CD14-positive monocyte (primary cell): ENCODE results near the gene KRTAP3-3. TPM values are rescaled to one million over a fixed set of nuclear protein-coding genes. Genes with fewer than 3 reads are reported as not detected.

Experiments
- DNase-seq, 3 donors: peaks; one replicate each; pipeline ENCODE4 v3.0.0-alpha.2; 2011 to 2022
- H2AFZ ChIP-seq: 2 replicates; pipeline ENCODE4 v1.6.0; 2012; ENCODE audit warnings: mild to moderate bottlenecking, low read depth, low read length, inconsistent platforms; ENCODE audit not compliant: insufficient read depth, poor library complexity, severe bottlenecking
- H3K27ac ChIP-seq, 2 donors: 1 replicate in 1 of 2; 2 replicates in 1 of 2; pipeline ENCODE4 v1.5.1; 2012 to 2013; ENCODE audit warnings: low read length in 2 of 2, control low read depth in 1 of 2, inconsistent platforms in 1 of 2, low read depth in 1 of 2, mild to moderate bottlenecking in 1 of 2
- H3K27me3 ChIP-seq, 2 donors: one replicate each; pipeline versions ENCODE4 v1.6.0 to v1.6.1; 2011 to 2013; ENCODE audit warnings: low read length in 2 of 2; ENCODE audit not compliant: control insufficient read depth in 2 of 2, insufficient read depth in 2 of 2
- H3K36me3 ChIP-seq, 2 donors: replicated peaks in 1 of 2; 1 replicate in 1 of 2; 2 replicates in 1 of 2; pipeline versions ENCODE4 v1.5.1 to v1.6.1; 2012 to 2013; ENCODE audit warnings: low read length in 2 of 2, control low read depth in 1 of 2, inconsistent platforms in 1 of 2, mild to moderate bottlenecking in 1 of 2; ENCODE audit not compliant: insufficient read depth in 2 of 2, control insufficient read depth in 1 of 2
- H3K4me1 ChIP-seq, 2 donors: 1 replicate in 1 of 2; 2 replicates in 1 of 2; pipeline versions ENCODE4 v1.5.1 to v1.6.1; 2012 to 2013; ENCODE audit warnings: low read length in 2 of 2, control low read depth in 1 of 2, inconsistent platforms in 1 of 2, mild to moderate bottlenecking in 1 of 2, moderate library complexity in 1 of 2; ENCODE audit not compliant: insufficient read depth in 2 of 2, control insufficient read depth in 1 of 2
- H3K4me2 ChIP-seq: replicated peaks from 2 replicates; pipeline ENCODE3; 2012; ENCODE audit warnings: low read length, moderate library complexity, mild to moderate bottlenecking; ENCODE audit not compliant: poor library complexity, severe bottlenecking; ENCODE audit errors: extremely low read depth
- H3K4me3 ChIP-seq, 3 experiments: fragments of 200-600 bp in 1 of 3; sonication (generic) in 1 of 3; replicated peaks in 1 of 3; 1 replicate in 2 of 3; 2 replicates in 1 of 3; pipeline ENCODE4 v1.5.1; 2011 to 2013; ENCODE audit warnings: low read length in 3 of 3, mild to moderate bottlenecking in 3 of 3, control low read depth in 2 of 3, low read depth in 2 of 3, inconsistent platforms in 1 of 3, moderate library complexity in 1 of 3
- H3K79me2 ChIP-seq: 2 replicates; pipeline ENCODE4 v1.6.0; 2012; ENCODE audit warnings: mild to moderate bottlenecking, control low read depth, inconsistent platforms, low read length, moderate library complexity; ENCODE audit not compliant: insufficient read depth
- H3K9ac ChIP-seq: 2 replicates; pipeline ENCODE4 v1.6.0; 2017; ENCODE audit warnings: low read length, mild to moderate bottlenecking; ENCODE audit not compliant: insufficient read depth, poor library complexity, severe bottlenecking
- H3K9me3 ChIP-seq, 2 donors: replicated peaks in 1 of 2; 1 replicate in 1 of 2; 2 replicates in 1 of 2; pipeline versions ENCODE4 v1.5.1 to v1.6.1; 2012 to 2013; ENCODE audit warnings: low read length in 2 of 2, control low read depth in 1 of 2; ENCODE audit not compliant: control insufficient read depth in 1 of 2, insufficient read depth in 1 of 2
- H4K20me1 ChIP-seq: 2 replicates; pipeline ENCODE4 v1.6.0; 2012; ENCODE audit warnings: mild to moderate bottlenecking, low read length, control low read depth, moderate library complexity; ENCODE audit not compliant: insufficient read depth
- H3K27ac Mint-ChIP-seq, 7 donors: one replicate each; pipeline ENCODE4 v1.8.0; 2020; ENCODE audit warnings: mild to moderate bottlenecking in 7 of 7, mixed read lengths in 7 of 7, moderate library complexity in 6 of 7, inconsistent platforms in 2 of 7
- H3K27me3 Mint-ChIP-seq, 3 donors: one replicate each; pipeline ENCODE4 v1.8.0; 2021 to 2022; ENCODE audit warnings: low read depth in 3 of 3, mild to moderate bottlenecking in 3 of 3, mixed read lengths in 3 of 3, moderate library complexity in 3 of 3, inconsistent platforms in 1 of 3
- H3K36me3 Mint-ChIP-seq, 2 donors: one replicate each; pipeline ENCODE4 v1.8.0; 2020; ENCODE audit warnings: mixed read lengths in 2 of 2, inconsistent platforms in 1 of 2, mild to moderate bottlenecking in 1 of 2
- H3K4me1 Mint-ChIP-seq: one replicate; pipeline ENCODE4 v1.8.0; 2020; ENCODE audit warnings: mild to moderate bottlenecking, mixed read lengths
- H3K4me3 Mint-ChIP-seq, 2 donors: one replicate each; pipeline ENCODE4 v1.8.0; 2020; ENCODE audit warnings: mild to moderate bottlenecking in 2 of 2, mixed read lengths in 2 of 2, moderate library complexity in 1 of 2
- H3K9me3 Mint-ChIP-seq, 7 donors: one replicate each; pipeline ENCODE4 v1.8.0; 2020 to 2022; ENCODE audit warnings: mixed read lengths in 7 of 7, mild to moderate bottlenecking in 6 of 7, moderate library complexity in 6 of 7, inconsistent platforms in 2 of 7
- CTCF ChIP-seq: fragments of 200-600 bp; IDR thresholded peaks from one replicate; pipeline ENCODE4 v1.8.0; 2022; ENCODE audit warnings: antibody characterized with exemption, mild to moderate bottlenecking
- WGBS: methylation state at CpG from one replicate; pipeline ENCODE4 v1.1.5; 2013; ENCODE audit warnings: missing lambda C conversion rate; ENCODE audit not compliant: insufficient coverage; 5-methylcytosine and 5-hydroxymethylcytosine counted together
- intact Hi-C, 2 donors: fragments of 100-400 bp; cut with micrococcal nuclease; formaldehyde crosslinking; loops; one replicate each; pipeline versions ENCODE4 v1.15.0 to v1.15.1; 2023
- polyA plus RNA-seq, 3 donors: library from polyadenylated mRNA; depleted of rRNA in 1 of 3; unstranded in 2 of 3; stranded (reverse) in 1 of 3; fragments of 300-500 nt in 2 of 3; fragments of >200 nt in 1 of 3; fragmentation: Illumina TruSeq in 2 of 3; gene quantifications; 1 replicate in 2 of 3; 2 replicates in 1 of 3; pipeline ENCODE4 v1.2.3, GENCODE V29; 2012 to 2021

The KRTAP3-3 gene
- polyA plus RNA-seq, 3 donors: not detected

- H3K9ac ChIP-seq: no peak overlapping the region
These were observed 19.6 kb downstream of the KRTAP3-3 start for GRCh38 chr17:40974366-40974765.

GRCh38 chr17:40967582-40967981 lies 26.4 kb downstream of the KRTAP3-3 start:
- H3K4me3 ChIP-seq: no peak overlapping the region
- H3K9ac ChIP-seq: no peak overlapping the region
- Mint-ChIP-seq H3K9me3 (peaks cover 2 to 13% (median 4%) of the 10 kb centered on the region in 7 donors), H3K27ac (no peak overlapping the region), H3K27me3 (peaks cover 3 to 13% (median 3%) of the 10 kb centered on the region in 3 donors), H3K36me3 (no peaks in the 10 kb centered on the region), H3K4me1 (no peaks in the 10 kb centered on the region), H3K4me3 (no peak overlapping the region)
- no peak overlapping the region for H3K27ac ChIP-seq
- no peaks in the 10 kb centered on the region for H3K4me1 ChIP-seq
- no peaks in the 10 kb centered on the region for H4K20me1 ChIP-seq
- H3K79me2 ChIP-seq: no peaks in the 10 kb centered on the region
- no peak overlapping the region for H3K4me2 ChIP-seq
- no peak for TF ChIP-seq CTCF
- intact Hi-C loops: no loop called here
- H3K36me3 ChIP-seq: no peaks in the 10 kb centered on the region
- no peak overlapping the region for H2AFZ ChIP-seq
- no peaks in the 10 kb centered on the region for H3K27me3 ChIP-seq
- peaks cover 4 to 5% of the 10 kb centered on the region in 2 donors for H3K9me3 ChIP-seq
- DNase-seq: no peak
- no CpG with 5 or more reads among the region's 1 CpG for WGBS

More at GRCh38 chr17:40974366-40974765, 19.6 kb downstream of the KRTAP3-3 start:
- intact Hi-C loops: no loop called here
- Mint-ChIP-seq H3K4me3 (no peak overlapping the region), H3K27me3 (peaks cover 3 to 13% (median 4%) of the 10 kb centered on the region in 3 donors), H3K36me3 (no peaks in the 10 kb centered on the region), H3K9me3 (no peaks in the 10 kb centered on the region), H3K27ac (no peak overlapping the region), H3K4me1 (no peaks in the 10 kb centered on the region)
- H3K9me3 ChIP-seq: no peaks in the 10 kb centered on the region
- H3K79me2 ChIP-seq: no peaks in the 10 kb centered on the region
- H4K20me1 ChIP-seq: no peaks in the 10 kb centered on the region
- H3K4me1 ChIP-seq: no peaks in the 10 kb centered on the region
- 100% methylated on average over 2 of the region's 3 CpGs for WGBS
- no peak overlapping the region for H2AFZ ChIP-seq
- no peak for DNase-seq
- H3K4me2 ChIP-seq: no peak overlapping the region
- peaks cover 0 to 4% of the 10 kb centered on the region in 2 donors for H3K27me3 ChIP-seq
- no peak overlapping the region for H3K27ac ChIP-seq
- no peak overlapping the region for H3K4me3 ChIP-seq
- TF ChIP-seq CTCF: no peak
- no peaks in the 10 kb centered on the region for H3K36me3 ChIP-seq
